Measurements from ENCODE around the gene RTN4R.

Gene RTN4R

DNA sequence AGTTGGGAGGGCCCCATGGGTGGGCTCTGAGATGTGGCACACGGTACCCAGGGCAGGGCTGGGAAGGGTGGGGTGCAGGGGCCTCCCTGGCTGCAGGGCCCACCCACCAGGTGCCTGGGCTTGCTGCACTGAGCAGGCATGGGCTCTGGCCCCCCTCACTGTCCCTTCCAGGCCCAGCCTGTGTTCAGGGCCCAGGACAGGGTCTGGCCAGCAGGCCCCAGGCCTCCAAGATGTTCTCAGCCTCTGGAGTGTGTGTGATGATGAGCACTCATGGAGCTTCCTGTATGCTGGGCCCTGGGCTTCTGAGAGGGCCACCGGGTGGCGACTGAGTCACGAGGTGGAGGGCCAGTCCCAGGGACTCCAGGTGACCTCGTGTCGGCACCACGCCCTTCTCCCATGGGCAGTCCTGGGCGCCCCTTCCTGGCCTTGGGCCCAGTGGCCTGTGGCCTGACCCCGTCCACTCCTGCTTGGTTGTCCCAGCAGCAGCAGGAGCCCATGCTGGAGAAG, 61.4 kb downstream of the RTN4R start:
- Histone ChIP-seq H3K27me3 (replicated peaks) (no peaks in the 10 kb centered on the region), H3K36me3 (replicated peaks) (no peaks in the 10 kb centered on the region), H3K27ac (peak overlapping the region; percentile 72), H3K4me3 (ENCODE audit: low read depth, low read length) (peak overlapping the region; percentile 62)
- no peak for TF ChIP-seq CTCF (IDR thresholded peaks at IDR 0.05; ENCODE audit: low read depth, low read length, missing control alignments)
- in situ Hi-C loops (cut with HindIII; ENCODE audit: low pct_ligation_motif_present, low sequenced_read_pairs): no loop called here
- peak; percentile 14 for DNase-seq

DNA sequence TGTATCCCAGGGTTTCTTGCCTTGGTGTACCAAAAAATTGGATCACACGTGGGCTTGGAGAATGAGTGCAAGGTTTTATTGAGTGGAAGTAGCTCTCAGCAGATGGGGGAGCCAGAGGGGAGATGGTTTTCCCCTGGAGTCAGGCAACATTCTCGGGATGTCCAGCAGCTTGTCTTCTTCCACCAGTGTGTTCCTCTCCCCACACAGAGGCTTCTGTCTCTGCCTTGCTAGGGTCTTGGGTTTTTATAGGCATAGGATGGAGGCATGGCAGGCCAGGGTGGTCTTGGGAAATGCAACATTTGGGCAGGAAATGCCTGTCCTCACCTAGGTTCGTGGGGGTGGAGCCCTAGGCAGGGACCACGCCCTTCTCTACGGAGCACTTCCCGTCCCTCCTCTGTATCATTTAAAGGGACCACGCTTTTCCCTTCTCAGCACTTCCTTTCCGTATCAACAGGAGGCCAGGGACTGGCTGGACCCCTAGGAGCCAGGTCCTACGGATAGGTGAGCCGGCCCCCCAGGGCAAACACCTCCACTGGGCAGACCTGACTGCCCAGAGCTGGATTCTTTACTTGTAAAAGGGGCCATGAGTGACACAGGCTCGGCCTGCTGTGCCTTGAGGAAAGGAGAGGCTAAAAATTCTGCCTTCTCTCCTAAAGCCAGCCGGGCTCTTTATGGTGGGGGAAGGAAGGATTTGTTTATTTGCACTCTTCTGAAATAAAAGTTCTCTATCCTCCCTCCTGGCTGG, 62.0 kb downstream of the RTN4R start:
- in situ Hi-C loops (cut with HindIII; ENCODE audit: low pct_ligation_motif_present, low sequenced_read_pairs): no loop called here
- H3K36me3 ChIP-seq (replicated peaks): no peaks in the 10 kb centered on the region
- TF ChIP-seq CTCF (IDR thresholded peaks at IDR 0.05; ENCODE audit: low read depth, low read length, missing control alignments): peak; percentile 35
- DNase-seq: peak; percentile 38
- H3K4me3 ChIP-seq (ENCODE audit: low read depth, low read length): peak overlapping the region; percentile 62
- H3K27me3 ChIP-seq (replicated peaks): no peaks in the 10 kb centered on the region
- peak overlapping the region; percentile 72 for H3K27ac ChIP-seq

- no peak for DNase-seq
- in situ Hi-C loops (cut with HindIII; ENCODE audit: low pct_ligation_motif_present, low sequenced_read_pairs): no loop called here
- peaks cover 2% of the 10 kb centered on the region for H3K27me3 ChIP-seq (replicated peaks)
- H3K4me3 ChIP-seq (ENCODE audit: low read depth, low read length): no peak overlapping the region
- no peak overlapping the region for H3K27ac ChIP-seq
- H3K36me3 ChIP-seq (replicated peaks): no peaks in the 10 kb centered on the region
- TF ChIP-seq CTCF (IDR thresholded peaks at IDR 0.05; ENCODE audit: low read depth, low read length, missing control alignments): no peak
Measured at GRCh38 chr22:20205464-20205963, 62.6 kb downstream of the RTN4R start.

GRCh38 chr22:20204806-20205205, 63.3 kb downstream of the RTN4R start:
- no peak overlapping the region for H3K27ac ChIP-seq
- H3K27me3 ChIP-seq (replicated peaks): peaks cover 5% of the 10 kb centered on the region
- TF ChIP-seq CTCF (IDR thresholded peaks at IDR 0.05; ENCODE audit: low read depth, low read length, missing control alignments): no peak
- in situ Hi-C loops (cut with HindIII; ENCODE audit: low pct_ligation_motif_present, low sequenced_read_pairs): no loop called here
- no peaks in the 10 kb centered on the region for H3K36me3 ChIP-seq (replicated peaks)
- H3K4me3 ChIP-seq (ENCODE audit: low read depth, low read length): no peak overlapping the region
- DNase-seq: no peak

DNA sequence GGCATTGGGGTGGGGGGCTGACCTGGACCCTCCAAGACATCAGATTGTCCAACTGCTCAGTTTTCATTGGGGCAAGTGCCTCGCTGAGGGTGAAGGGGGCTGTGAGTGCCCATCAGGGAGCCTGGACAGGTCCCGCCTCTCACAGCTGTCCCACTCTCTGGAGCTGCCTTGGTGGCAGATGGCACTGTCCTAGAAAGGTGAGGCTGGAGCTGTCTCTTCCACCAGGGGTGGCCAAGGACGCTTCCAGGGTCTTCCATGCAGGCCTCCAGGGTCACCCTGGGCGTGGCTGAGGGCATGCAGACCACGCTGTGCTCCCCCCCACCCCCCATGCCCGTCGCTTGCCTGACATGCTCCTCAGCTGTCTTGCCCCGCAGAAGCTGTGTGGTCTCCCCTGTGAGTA, 63.8 kb downstream of the RTN4R start:
- H3K27ac ChIP-seq: no peak overlapping the region
- DNase-seq: no peak
- no peak for TF ChIP-seq CTCF (IDR thresholded peaks at IDR 0.05; ENCODE audit: low read depth, low read length, missing control alignments)
- H3K27me3 ChIP-seq (replicated peaks): peaks cover 9% of the 10 kb centered on the region
- no peak overlapping the region for H3K4me3 ChIP-seq (ENCODE audit: low read depth, low read length)
- H3K36me3 ChIP-seq (replicated peaks): no peaks in the 10 kb centered on the region
- in situ Hi-C loops (cut with HindIII; ENCODE audit: low pct_ligation_motif_present, low sequenced_read_pairs): no loop called here
